Activated CD4-positive, alpha-beta T cell treated with anti-CD3 and anti-CD28 coated beads, Interleukin-10, Interleukin-2, amounts not matched to agents 100 ng/mL and 50 ng/mL, durations not matched to agents 16 hours and 8 hours (primary cell): Measurements from ENCODE around the gene SUZ12.
A peak's percentile ranks its signal among the peaks of the same experiment; 100 is the strongest.
"Not testable (repeated sequence)": the region's sequence is repeated elsewhere in the genome, so short reads cannot be mapped to it uniquely, and the experiment has no call there.

Experiments used
- DNase-seq: peaks from one replicate; pipeline ENCODE4 v3.0.0-alpha.2; 2020

Gene SUZ12

DNA sequence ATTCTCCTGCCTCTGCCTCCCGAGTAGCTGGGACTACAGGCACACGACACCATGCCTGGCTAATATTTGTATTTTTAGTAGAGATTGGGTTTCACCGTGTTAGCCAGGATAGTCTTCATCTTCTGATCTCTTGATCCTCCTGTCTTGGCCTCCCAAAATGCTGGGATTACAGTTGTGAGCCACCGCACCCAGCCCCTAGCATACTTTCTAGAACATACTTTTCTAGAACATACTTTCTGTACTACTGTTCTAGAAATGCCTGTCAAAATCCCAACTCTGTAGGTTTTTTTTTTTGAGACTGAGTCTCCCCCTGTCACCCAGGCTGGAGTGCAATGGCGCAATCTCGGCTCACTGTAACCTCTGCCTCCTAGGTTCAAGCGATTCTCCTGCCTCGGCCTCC lies 27.3 kb downstream of the SUZ12 start:
- not testable (repeated sequence) for DNase-seq

- no peak for DNase-seq
Observed at GRCh38 chr17:31967648-31968047, 30.8 kb downstream of the SUZ12 start.

GRCh38 chr17:31970416-31970815 lies 33.6 kb downstream of the SUZ12 start:
- DNase-seq = not testable (repeated sequence)

GRCh38 chr17:31974269-31975071 lies 37.7 kb downstream of the SUZ12 start:
- not testable (repeated sequence) for DNase-seq

- DNase-seq = not testable (repeated sequence)
Observed at GRCh38 chr17:31975391-31975790, 38.6 kb downstream of the SUZ12 start.

- peak; percentile 47 for DNase-seq
Observed at GRCh38 chr17:31991821-31992220, 55.0 kb downstream of the SUZ12 start.

- DNase-seq = no peak
Observed at GRCh38 chr17:31997005-31997404, 60.2 kb downstream of the SUZ12 start.

DNA sequence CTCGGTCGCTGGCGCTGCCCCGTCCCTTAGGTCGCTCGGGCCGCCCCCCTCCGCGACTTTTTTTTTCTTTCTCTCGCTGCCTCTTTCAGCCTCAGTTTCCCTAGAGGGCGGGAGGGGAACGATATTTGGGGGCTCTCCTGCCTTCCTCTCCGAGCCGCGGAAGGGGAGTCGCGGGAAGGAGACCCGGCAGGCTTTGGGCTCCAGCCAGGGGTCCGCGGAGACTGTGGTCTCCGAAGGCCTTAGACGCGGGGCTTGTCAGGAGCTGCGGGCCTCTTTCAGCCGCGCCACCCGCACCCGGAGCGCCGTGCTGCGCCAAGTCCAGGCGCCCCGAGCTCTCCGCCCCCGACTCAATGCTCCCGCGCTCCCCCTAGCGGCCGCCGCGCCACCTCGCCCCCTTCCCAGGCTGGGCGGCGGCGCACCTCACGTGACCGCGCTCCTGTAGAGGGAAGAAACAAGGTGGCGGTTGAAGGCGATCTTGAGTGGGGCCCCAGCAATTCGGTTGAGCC lies 70.2 kb downstream of the SUZ12 start, which contains the start of gene LRRC37B:
Gene LRRC37B (plus strand): TSS at position 427 of the 506 bp plus-strand sequence. CDS start 14,010 bp downstream, outside the sequence.
- peak; percentile 92 for DNase-seq

DNA sequence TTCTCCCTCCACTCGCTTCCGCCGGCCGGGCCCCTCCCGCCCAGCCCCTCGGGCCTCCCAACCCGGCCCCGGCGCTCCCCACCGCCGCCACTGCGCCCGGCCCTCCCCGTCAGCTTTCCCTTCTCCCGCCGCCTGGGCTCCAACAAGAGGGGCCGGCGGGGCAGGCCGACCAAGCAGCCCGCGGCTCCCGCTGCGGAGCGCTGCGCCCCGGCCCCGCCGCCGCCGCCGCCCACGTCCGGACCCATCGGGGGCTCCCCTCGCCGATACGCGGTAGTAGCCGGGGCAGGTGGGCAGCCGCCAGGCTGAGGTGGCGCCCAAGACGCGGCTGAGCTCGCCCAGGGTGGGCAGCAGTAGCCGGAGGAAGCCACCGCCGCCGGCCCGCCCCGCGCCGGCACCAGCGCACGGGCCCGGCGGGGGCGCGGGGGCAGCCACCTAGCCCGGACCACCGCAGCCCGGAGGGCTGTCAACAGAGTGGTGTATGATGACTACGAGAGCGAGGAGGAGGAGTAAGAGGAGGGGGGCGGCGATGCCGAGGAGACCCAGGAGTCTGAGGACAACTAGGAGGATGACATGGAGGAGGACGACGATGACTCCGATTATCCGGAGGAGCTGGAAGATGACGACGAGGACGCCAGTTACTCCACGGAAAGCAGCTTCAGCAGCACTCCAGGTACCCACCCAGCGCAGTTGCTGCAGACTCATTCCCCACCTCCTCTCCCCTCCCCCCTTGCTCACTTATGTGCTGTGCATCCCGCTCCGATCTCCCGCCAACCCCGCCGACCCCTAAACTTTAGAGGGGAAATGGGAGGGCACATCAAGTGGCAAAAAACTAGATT lies 70.9 kb downstream of the SUZ12 start:
- peak; percentile 61 for DNase-seq

GRCh38 chr17:32009262-32009542 lies 72.4 kb downstream of the SUZ12 start:
- DNase-seq = no peak

DNA sequence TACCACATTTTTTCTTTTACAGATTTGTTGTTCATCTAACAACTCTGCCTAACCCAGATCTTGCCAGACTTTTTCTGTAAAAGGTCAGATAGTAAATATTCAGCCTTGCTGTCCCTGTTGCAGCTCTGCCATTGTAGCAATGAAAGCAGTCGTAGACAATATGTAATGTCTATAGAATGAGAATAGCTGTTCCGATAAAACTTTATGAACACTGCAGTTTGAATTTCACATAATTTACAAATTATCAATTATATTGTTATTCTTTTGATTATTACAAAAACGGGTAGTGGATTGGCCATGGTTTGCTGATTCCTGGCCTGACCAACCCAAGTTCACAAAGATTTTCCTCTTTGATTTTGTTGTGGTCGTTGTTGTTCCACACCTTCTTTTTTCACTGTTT lies 73.3 kb downstream of the SUZ12 start:
- no peak for DNase-seq

- DNase-seq = no peak
Observed at GRCh38 chr17:32015245-32016013, 78.6 kb downstream of the SUZ12 start.

DNA sequence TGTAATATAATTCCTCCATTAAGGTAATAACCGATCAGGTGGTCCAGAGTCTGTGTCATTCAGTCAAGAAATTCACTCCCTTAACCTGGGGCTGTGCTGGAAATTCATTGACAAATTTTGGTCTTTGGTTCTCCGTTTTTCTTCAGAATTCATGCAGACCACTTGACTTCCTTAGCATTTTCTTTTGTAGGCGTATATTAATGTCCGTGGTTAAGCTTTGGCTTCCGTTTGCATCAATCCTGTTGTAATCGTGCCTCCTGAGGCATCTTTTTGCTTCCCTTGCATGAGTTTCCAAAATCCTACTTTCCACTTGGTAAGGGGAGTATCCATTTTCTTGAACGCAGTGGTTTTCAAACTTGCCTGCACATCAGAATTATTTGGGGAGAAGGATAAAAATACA lies 79.4 kb downstream of the SUZ12 start:
- no peak for DNase-seq

DNA sequence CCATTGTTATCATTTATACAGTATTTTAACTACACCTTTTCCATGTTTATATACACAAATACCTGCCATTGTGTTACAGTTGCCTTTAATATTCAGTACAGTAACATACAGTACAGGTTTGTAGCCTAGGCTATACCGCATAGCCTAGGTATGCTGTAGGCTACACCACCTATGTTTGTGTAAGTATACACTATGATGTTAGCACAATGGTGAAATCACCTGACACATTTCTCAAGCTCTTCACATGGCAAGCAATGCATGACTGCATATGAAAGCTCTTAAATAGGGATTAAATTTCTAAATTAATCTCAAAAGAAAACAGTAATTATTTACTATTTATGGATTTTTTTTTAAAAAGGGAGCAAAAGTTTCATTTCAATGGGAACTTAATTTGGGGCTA lies 82.4 kb downstream of the SUZ12 start:
- no peak for DNase-seq

- DNase-seq = no peak
Observed at GRCh38 chr17:32020943-32021614, 84.3 kb downstream of the SUZ12 start.

DNA sequence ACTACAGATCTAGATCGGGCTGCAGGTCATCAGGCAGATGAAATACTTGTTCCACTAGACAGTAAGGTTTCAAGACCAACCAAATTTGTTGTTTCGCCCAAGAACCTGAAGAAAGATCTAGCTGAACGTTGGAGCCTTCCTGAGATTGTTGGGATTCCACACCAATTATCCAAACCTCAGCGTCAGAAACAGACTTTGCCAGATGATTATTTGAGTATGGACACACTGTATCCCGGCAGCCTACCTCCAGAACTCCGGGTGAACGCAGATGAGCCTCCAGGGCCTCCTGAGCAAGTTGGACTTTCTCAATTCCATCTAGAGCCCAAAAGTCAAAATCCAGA lies 84.8 kb downstream of the SUZ12 start:
- DNase-seq = no peak

GRCh38 chr17:32022554-32022953 lies 85.7 kb downstream of the SUZ12 start:
- not testable (repeated sequence) for DNase-seq

- not testable (repeated sequence) for DNase-seq
Observed at GRCh38 chr17:32027271-32027670, 90.5 kb downstream of the SUZ12 start.

- no peak for DNase-seq
Observed at GRCh38 chr17:32033223-32033622, 96.4 kb downstream of the SUZ12 start.

- DNase-seq = peak; percentile 19
Observed at GRCh38 chr17:32033812-32034211, 97.0 kb downstream of the SUZ12 start.

- DNase-seq = not testable (repeated sequence)
Observed at GRCh38 chr17:32040246-32040645, 103.4 kb downstream of the SUZ12 start.

DNA sequence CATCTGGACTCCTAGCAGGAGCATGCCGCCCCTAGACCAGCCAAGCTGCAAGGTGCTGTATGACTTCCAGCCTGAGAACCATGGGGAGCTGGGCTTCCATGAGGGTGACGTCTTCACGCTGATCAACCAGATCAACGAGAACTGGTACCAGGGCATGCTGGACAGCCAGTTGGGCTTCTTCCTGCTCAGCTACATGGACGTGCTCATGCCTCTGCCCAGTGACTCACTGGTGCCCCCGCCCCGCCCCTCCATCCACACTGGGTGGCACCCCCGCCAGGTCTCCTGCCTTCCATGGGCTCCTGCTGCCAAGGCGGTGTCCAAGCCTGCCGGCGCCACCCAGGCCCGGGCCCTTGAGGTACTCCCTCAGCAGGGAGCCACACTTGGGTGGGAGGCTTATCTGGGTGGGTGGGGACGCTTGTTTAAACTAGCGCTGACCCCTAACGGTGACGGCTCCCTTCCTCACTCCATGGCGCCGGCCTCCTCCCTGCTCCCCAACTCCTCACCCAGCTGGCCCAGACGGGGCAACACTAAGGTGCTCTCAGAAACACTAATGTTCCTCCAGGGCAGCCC lies 104.6 kb downstream of the SUZ12 start:
- DNase-seq = not testable (repeated sequence)
